GM12891 (cell line): ENCODE results near the gene TP73.

Experiments
- POLR2A ChIP-seq: IDR thresholded peaks from 2 replicates; pipeline ENCODE4 v1.6.1; 2011; ENCODE audit warnings: low read depth, low read length, control low read depth
- POLR2AphosphoS5 ChIP-seq: IDR thresholded peaks from 2 replicates; pipeline ENCODE4 v1.6.1; 2011; ENCODE audit warnings: low read depth, low read length, control low read depth
- POU2F2 ChIP-seq: IDR thresholded peaks from 2 replicates; pipeline ENCODE4 v1.6.1; 2011; ENCODE audit warnings: low read depth, mild to moderate bottlenecking, control low read depth, low read length, moderate library complexity
- SPI1 ChIP-seq: IDR thresholded peaks from 2 replicates; pipeline ENCODE4 v1.6.1; 2011; ENCODE audit warnings: low read depth, low read length, control low read depth
- TAF1 ChIP-seq: IDR thresholded peaks from 2 replicates; pipeline ENCODE4 v1.6.1; 2011; ENCODE audit warnings: low read depth, low read length, control low read depth

- TF ChIP-seq POLR2AphosphoS5 (no peak), POLR2A (no peak), SPI1 (no peak), POU2F2 (no peak), TAF1 (no peak)
Measured at GRCh38 chr1:3618531-3618880, 33.8 kb upstream of the TP73 start.
